Sigmoid colon (tissue), 4 donors: ENCODE measurements around the gene PSMG4.

Source experiments
- POLR2AphosphoS5 ChIP-seq, 4 donors: sonication (generic); formaldehyde crosslinking; IDR thresholded peaks; one replicate each; pipeline ENCODE4 v1.6.1; 2017; ENCODE audit warnings: antibody characterized with exemption in 4 of 4
- TF ChIP-seq, protein P1 (sequence below), 4 experiments: fragments of 450-650 bp in 3 of 4; fragments of 200-600 bp in 1 of 4; IDR thresholded peaks; one replicate each; pipeline ENCODE4 v1.5.1; 2016 to 2019; ENCODE audit warnings: antibody characterized with exemption in 4 of 4, mild to moderate bottlenecking in 3 of 4, moderate library complexity in 2 of 4

DNA sequence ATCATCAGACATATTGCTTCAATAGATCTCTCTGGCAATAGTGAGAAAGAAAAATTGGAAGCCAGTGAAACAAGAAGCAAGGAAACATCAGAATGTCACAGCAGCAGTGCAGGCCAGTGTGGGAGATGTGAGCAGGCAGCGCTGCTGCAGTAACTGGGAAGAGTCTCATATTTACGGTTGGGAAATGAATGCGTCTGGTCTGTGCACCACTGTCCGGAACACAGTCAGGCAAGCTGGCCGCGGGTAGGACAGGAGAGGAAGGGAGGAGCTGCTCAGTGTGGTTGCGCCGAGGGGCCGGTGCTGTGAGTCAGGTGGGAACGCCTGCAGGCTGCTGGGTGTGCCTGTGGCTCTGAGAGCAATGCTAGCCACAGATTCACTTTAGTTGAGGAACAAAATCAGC, 6.4 kb upstream of the PSMG4 start:
- TF ChIP-seq POLR2AphosphoS5 (IDR thresholded peaks at IDR 0.05): no peak
- TF ChIP-seq, protein P1, sequence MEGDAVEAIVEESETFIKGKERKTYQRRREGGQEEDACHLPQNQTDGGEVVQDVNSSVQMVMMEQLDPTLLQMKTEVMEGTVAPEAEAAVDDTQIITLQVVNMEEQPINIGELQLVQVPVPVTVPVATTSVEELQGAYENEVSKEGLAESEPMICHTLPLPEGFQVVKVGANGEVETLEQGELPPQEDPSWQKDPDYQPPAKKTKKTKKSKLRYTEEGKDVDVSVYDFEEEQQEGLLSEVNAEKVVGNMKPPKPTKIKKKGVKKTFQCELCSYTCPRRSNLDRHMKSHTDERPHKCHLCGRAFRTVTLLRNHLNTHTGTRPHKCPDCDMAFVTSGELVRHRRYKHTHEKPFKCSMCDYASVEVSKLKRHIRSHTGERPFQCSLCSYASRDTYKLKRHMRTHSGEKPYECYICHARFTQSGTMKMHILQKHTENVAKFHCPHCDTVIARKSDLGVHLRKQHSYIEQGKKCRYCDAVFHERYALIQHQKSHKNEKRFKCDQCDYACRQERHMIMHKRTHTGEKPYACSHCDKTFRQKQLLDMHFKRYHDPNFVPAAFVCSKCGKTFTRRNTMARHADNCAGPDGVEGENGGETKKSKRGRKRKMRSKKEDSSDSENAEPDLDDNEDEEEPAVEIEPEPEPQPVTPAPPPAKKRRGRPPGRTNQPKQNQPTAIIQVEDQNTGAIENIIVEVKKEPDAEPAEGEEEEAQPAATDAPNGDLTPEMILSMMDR (IDR thresholded peaks at IDR 0.05): no peak
